Activated CD8-positive, alpha-beta memory T cell treated with anti-CD3 and anti-CD28 coated beads, Interleukin-2, amount 50 U/mL, for 24 hours (primary cell): Measurements from ENCODE around the gene UGCG.
"Not testable (repeated sequence)": the region's sequence is repeated elsewhere in the genome, so short reads cannot be mapped to it uniquely, and the experiment has no call there.

ENCODE experiments used
- DNase-seq: peaks from one replicate; pipeline ENCODE4 v3.0.0-alpha.2; 2020; ENCODE audit errors: extremely low read depth

Gene UGCG

DNA sequence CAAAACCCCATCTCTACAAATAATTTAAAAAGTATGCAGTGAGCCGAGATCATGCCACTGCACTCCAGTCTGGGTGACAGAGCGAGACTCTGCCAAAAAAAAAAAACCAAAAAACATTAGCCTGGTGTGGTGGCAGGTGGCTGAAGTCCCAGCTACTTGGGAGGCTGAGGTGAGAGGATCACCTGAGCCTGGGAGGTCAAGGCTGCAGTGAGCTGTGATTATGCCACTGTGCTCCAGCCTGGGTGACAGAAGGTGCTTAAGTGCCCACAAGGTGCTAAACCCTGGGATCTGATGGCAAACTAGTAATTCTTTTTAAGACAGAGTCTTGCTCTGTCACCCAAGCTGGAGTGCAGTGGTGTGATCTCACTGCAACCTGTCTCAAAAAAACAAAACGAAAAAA is 5.7 kb upstream of the UGCG start:
- not testable (repeated sequence) for DNase-seq

DNA sequence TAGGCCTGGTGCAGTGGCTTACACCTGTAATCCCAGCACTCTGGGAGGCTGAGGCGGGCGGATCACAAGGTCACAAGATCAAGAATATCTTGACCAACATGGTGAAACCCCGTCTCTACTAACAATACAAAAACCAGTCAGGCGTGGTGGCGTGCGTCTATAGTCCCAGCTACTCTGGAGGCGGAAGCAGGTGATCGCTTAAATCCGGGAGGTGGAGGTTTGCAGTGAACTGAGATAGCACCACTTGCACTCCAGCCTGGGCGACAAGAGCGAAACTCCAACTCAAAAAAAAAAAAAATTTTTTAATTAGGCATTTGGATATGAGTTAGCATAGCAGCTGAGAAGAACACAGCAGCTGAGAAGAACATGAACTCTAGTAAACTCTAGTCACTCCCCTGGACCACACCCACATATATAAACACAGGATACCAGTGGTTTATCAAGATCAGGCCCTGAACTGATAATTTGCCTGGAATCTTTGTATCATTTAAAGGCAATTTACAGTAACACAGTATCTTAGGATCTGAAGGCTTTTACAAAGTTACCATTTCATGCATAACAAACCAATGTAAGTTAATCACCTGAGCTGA is 4.6 kb upstream of the UGCG start:
- DNase-seq: no peak

DNA sequence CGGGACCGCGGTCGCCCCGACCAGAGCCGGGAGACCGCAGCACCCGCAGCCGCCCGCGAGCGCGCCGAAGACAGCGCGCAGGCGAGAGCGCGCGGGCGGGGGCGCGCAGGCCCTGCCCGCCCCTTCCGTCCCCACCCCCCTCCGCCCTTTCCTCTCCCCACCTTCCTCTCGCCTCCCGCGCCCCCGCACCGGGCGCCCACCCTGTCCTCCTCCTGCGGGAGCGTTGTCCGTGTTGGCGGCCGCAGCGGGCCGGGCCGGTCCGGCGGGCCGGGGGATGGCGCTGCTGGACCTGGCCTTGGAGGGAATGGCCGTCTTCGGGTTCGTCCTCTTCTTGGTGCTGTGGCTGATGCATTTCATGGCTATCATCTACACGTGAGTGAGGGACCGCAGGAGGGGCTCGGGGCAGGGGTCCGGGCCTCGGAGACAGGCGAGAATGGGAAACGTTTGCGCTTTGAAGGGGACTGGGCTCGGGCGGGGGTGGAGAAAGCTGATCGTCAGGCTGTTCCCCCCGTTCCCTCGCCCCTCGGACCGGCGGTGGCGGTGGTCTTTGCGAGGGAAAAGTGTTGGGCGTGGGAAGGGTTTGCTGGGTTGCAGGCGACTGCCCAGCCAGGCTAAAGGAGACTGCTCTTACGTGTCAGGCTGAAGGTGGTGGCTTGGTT is 457 bp downstream of the UGCG start:
- DNase-seq: no peak

DNA sequence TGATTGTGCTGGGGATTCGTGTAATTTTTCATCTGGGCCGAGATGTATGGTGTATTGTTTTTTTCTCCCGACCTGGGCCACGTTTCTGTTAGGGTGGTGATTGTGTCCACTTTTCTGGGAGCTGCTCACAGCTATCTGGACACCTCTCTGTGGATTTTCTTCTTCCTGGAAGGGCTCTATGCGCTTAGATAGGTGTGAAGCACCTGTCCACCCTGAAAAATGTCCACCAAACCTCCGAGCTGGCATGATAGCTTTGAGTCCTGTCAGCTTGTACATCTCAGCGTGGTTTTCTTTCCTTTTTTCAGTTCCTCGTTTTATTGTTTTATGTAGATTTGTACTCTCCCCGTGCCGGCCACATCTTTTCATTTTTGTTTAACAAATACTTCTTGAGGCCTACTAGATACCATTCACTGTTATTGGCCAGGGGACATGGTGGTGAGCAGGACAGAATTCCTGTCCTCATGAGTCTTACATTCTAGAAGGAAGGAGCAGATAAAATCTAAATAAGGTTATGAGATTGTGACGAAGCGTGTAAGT is 1.1 kb downstream of the UGCG start:
- DNase-seq: no peak

DNA sequence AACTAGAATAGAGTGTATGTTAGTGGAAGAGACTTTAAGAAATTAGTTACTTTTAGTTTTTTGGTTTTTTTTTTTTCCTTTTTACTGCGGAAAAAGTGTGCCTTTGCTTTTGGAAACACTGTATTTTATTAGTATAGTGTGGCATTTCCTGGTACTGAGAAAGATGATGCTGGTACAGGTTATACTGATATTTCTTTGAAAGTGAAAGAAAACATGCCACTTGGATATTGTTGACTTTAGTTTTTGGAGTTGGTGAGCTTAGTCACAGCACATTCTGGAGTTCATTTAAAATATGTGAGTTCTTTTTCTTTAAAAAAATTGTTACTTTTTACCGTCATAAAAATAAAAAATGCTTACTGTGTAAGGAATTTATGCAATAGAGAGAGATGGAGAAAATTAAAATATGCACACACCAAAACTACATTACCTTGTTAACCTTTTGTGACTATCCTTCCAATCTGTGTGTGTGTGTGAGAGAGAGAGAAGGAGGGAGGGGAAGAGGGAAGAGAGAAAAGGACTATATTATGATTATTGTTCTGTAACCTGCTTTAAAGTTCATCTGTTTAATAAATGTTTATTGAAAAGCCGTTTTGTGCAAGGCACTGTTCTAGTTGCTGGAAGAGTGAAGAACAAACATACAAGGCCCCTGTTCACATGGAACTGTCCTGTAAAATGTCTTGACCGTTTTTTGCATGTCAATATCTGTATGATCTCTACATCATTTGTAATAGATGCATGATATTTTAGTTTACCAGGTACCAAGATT is 1.9 kb downstream of the UGCG start:
- no peak for DNase-seq

DNA sequence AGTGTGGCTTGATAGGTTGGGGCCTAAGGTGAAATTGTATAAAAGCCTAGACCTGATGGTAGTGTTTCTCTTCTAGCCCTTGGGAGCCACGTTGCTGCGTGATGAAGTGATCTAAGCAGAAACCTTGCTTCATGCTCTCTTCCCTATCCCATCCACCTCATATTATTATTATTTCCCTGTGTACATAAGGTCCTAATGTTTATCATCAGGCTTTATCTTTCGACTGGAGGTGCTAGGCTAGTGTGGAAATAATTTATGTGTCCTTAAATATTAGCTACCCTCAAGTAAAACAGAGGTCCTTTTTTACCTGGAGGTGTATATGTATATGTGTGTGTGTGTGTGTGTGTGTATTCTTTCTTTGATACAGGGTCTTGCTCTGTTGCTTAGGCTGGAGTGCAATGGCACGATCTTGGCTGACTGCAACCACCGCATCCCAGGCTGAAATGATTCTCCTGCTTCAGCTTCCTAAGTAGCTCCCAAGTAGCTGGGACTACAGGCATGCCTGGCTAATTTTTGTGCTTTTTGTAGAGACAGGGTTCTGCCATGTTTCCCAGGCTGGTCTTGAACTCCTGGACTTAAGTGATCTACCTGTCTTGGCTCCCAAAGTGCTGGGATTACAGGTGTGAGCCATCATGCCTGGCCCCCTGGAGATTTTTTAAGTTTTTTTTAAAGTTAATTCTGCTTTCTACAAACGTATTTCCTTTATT is 3.7 kb downstream of the UGCG start:
- no peak for DNase-seq

DNA sequence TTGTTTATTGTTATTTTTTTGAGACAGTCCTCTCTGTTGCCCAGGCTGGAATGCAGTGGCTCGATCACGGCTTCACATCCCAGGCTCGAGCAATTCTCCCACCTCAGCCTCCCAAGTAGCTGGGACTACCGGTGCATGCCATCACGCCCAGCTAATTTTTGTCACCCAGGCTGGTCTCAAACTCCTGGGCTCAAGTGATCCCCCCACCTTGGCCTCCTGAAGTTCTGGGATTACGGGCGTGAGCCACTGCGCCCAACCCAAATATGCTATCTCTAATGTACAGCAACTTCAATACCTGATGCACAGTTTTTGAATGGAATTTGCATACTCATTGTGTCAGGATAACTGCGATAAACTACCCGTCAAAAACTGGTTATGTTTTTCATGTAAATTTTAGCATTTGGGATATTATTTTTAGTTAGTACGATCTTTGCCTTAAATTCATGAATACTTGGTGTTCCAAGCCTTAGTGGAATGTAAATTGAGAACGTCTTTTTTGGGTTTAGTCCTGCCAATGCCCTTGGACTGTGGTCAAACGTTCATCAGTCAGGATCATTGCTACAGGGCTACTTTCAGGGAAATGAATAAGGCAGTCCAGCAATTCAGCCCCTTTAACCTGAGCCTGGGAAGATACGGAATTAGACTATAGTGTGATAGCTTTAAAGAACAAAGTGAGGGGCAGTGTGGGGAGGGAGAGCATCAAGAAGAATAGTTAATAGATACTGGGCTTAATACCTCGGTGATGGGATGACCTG is 4.4 kb downstream of the UGCG start:
- no peak for DNase-seq

DNA sequence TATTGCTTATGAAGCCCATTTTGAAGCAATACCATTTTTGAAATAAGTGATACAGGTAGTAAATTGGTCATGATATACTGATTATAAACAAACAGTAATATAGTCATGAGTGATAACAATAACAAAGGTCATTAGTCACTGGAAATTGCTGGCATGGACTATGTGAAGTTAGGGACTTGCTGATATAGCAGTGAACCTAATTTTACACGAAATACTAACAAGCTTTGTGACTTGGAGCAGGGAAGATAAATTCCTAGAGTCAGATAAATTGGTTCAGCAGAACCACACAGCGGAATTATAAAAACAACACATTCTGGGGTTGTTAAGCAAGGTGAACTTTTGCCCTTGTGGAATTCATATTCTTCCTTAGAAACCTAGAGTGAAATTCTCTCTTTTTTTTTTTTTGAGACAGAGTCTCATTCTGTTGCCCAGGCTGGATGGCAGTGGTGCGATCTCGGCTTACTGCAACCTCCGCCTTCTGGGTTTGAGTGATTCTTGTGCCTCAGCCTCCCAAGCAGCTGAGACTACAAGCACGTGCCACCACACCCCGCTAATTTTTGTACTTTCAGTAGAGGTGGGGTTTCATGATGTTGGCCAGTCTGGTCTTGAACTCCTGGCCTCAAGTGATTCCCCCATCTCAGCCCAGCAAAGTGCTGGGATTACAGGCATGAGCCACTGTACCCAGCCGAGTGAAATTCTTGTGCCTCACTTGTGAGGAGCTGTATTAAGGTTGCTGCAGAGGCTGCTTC is 6.0 kb downstream of the UGCG start:
- DNase-seq: no peak

DNA sequence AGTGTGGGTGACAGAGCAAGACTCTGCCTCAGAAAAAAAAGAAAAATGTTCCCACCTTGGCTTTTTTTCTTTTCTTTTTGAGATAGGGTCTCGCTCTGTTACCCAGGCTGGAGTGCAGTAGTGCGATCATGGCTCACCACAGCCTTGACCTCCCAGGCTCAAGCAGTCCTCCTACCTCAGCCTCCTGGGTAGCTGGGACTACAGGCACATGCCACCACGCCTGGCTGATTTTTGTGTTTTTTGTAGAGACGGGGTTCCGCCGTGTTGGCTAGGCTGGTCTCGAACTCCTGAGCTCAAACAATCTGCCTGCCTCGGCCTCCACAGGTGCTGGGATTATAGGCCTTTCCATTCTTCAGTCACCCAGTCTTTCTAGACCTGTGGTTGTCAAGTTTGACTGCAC is 6.9 kb downstream of the UGCG start:
- not testable (repeated sequence) for DNase-seq

DNA sequence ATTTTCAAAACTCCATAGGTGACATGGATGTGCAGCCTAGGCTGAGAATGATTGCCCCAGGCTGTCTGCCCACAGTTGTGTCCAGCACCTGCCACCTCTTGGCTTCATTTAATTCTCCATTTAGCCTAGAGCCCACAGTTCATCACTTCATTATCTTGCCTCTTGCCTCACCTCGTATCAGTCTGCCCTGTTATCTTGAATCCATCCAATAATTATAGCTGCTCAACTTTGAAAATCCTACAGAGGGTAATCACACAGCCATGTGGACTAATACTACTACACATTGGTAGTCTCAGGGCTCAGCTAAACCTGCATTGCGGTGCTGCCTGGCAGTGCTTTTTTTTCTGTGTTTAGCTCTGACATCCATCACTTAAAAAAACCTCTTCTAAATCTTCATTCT is 7.4 kb downstream of the UGCG start:
- no peak for DNase-seq

DNA sequence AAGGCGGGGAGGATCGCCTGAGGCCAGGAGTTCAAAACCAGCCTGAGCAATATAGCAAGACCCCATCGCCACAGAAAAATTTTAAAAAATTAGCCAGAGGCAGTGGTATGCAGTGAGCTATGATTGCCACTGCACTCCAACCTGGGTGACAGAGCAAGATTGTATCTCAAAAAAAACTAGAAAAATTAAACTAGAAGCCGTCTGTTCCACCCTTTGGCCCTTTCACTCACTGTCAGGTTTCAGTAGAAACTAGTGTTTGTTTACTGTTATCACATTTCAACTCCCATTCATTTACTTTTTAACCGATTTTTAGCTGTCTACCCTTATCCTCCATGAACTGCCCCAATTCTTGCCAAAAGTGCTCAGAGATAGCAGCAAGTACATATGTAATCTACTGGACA is 8.3 kb downstream of the UGCG start:
- DNase-seq: no peak

DNA sequence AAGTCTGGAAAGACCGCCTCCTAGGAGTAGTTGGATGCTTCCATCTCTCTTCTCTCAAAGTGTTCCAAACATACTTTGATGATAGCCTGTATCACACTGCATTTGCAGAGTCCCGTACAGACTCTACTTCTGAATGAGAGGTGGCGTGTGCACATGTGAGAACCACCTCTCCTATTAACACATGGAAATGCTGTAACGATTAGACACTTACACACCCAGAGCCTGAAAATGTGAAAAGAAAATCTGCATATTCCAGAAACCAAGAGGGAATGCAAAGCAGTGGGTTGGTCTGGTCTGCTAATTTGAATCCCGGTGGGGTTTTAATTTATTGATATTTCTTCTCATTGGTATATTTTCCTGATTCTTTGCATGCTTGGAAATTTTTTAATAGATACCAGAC is 10.5 kb downstream of the UGCG start:
- DNase-seq: no peak

DNA sequence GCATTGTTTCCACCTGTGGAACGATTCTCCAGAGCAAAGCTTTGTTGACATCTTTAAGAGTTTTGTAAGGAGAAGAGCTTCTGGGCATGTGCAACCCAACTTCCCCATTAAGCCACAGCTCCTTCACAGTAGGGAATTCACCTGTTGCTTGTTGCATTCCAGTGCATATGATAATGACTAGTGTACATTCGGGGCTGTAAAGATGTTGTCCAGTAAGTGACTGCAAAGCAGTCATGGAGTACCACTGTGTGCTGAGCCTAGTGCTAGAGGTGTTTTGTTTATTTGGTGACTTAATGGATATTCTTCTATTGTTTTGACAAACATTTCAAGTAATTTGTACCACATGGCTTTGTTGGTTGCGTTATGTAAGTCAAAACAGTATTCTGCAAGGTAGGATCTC is 12.8 kb downstream of the UGCG start:
- no peak for DNase-seq

DNA sequence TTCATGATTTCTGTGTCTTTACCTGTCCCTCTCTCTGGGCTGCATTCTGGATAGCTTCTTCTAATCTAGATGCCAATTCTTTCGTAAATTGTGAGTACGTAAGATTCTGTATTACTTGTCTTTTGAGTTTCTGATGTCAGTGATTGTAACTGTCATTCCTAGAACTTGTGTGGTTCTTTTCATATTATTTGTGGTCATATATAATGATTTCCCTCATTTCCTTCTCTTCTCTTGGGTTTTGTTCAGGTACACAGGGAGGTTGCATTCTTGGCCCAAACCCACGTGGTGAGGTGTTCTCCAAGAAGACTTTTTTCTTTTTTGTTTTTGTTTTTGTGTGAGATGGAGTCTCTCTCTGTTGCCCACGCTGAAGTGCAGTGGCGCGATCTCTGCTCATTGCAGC is 13.8 kb downstream of the UGCG start:
- no peak for DNase-seq

DNA sequence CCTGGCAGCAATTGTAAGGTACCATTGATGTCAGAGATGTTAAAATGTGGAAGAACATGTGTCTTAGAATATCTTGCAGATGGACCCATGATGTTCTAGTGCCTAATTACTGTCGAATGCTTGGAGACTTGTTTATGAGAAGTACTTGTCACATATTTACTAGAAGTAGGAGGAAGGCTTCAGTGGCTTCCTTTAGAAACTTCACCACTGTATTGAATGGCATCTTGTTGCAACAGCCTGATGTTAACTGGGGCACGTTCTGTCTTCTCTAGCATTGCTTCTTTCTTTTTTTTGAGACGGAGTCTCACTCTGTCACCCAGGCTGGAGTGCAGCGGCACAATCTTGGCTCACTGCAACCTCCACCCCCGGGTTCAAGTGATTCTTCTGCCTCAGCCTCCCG is 16.5 kb downstream of the UGCG start:
- no peak for DNase-seq

DNA sequence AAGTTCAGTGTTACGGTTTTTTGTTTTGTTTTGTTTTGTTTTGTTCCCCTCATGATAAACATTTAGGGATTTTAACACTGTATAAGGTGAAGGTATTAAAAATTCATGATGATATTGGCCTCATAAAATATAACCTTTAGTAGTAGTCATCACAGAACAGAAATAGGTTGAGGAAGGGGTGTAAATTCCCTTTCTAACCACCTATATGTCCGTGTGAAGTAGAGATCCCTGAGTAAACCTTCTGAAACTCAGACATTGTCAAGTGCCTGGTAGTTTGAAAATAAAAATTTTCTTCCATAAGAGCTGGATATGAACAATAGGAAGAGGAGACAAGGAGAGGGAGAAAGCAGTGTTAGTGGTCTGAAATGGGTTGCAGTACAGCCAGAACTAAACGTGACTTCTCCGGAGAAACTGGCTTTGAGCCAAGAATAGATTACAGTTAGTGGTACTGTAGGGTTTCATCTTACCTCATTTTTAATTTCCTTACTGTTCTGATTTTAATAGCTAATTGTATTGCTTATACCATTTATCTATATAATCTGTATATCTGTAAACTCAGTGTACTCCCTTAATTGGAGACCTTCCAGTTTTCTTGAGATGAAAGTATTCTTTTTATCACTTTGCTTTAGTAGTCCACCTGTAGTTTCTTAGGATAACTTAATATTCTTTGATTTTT is 18.3 kb downstream of the UGCG start:
- no peak for DNase-seq

DNA sequence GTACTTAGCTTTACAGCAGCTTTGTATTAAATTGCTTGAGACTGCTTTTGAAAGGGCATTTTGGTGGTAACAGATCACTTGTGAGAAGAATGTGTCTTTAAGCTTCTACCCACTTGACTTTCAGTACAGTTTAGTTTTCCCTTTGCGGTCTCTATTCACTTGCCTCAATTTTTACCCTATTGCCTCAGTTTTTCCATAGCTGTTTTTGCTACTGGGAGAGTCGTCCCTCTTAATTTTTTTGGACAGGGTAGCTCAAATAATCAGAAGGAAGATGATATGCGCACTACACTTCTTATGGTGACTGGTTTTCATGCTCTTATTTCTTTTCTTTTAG is 18.8 kb downstream of the UGCG start:
- no peak for DNase-seq

DNA sequence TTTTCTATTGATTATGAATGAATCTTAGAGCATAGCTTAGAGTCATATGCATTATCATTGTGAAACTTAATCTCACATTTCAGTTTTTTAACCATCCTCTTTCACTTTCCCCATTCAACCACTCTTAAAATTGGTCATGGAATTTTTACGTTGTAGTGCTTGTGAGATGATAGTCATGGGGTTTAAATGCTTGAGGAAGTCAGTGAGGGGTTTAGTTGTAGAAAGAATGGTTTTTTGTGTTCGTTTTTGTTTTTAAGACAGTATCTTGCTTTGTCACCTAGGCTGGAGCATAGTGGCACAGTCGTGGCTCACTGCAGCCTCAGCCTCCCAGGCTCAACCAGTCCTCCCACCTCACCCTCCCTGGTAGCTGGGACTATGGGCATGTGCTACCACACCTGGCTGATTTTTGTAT is 19.6 kb downstream of the UGCG start:
- no peak for DNase-seq

DNA sequence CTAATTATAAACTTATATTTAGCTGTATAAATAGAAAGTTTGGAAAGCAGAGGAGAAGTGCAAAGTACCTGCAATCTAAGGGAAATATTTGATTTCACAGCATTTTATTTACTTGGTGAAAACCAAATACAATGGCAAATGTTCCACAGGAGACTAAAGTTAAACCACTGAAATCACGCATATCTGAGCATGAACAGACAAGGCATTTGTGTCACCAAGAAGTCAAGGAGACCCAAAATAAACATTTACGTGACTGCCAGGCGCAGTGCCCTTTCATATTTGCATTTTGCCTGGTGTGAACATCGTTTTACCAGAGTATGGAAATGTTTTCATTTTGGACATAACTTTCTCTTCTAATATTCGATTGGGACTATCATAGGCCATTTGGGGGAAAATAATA is 20.6 kb downstream of the UGCG start:
- DNase-seq: no peak

DNA sequence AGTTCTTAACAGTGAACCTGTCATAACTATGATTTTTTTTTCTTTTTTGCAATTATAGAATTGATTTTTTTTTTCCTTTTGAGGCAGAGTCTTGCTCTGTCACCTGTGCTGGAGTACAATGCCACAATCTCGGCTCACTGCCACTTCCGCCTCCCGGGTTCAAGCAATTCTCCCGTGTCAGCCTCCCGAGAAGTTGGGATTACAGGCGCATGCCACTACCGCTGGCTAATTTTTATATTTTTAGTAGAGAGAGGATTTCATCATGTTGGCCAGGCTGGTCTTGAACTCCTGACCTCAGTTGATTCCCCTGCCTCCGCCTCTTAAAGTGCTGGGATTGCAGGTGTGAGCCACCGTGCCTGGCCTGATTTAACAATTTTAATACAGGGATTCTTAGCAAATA is 21.4 kb downstream of the UGCG start:
- DNase-seq: no peak

DNA sequence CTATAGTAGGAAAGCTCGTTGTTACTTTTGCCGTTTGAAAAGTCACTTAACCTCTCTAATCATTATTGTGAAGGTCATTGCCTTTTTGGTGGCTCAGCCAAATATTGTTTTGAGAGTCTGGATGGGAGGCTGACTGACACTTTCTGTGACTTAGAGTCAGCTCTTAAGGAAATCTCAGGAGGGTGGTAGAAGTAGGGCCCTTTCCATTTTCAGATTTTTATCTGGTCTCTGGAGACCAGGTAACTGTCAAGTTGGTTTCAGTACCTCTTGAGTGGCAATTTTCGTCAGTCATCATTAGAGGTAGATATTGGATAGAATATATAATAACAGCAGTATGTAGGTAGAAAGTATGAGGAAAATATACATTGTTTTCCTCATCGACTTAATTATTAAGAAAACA is 23.3 kb downstream of the UGCG start:
- DNase-seq: no peak
